Cardiac fibroblast (primary cell): ENCODE results near the gene BORCS5.
"Not testable (repeated sequence)": the region's sequence is repeated elsewhere in the genome, so short reads cannot be mapped to it uniquely, and the experiment has no call there.

ENCODE experiments used
- DNase-seq, 2 donors: peaks; one replicate each; pipeline versions ENCODE4 v3.0.0 to v3.0.0-alpha.2; 2010; ENCODE audit warnings: low read depth in 2 of 2
- H3K4me3 ChIP-seq, 2 donors: replicated peaks in 1 of 2; 1 replicate in 1 of 2; 2 replicates in 1 of 2; pipeline ENCODE4 v1.5.1; 2011; ENCODE audit warnings: low read depth in 2 of 2, low read length in 2 of 2, mild to moderate bottlenecking in 2 of 2, moderate library complexity in 1 of 2
- TF ChIP-seq, protein P1 (sequence below): IDR thresholded peaks from one replicate; pipeline ENCODE4 v1.5.1; 2011; ENCODE audit warnings: low read depth, mild to moderate bottlenecking, low read length, inconsistent platforms

BORCS5 gene

DNA sequence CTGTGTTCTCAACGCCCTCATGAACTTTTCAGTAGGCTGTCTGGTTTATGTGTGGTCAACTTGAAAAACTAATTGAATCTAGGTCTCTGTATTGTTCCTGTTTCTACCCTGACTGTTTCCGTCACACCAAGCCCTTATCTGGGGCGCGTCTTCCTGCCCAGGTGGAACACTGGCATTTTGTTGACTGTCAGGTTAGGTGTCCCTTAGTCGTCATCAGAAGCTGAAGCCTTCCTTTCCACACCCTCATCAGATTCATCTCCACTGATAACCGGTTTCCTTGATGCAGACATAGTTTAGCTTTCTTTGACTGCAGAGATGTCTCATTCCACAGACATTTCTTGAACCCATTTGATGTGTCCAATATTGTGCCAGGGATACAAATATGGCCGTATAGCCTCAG lies 109.3 kb downstream of the BORCS5 start:
- no peak for DNase-seq
- TF ChIP-seq, protein P1, sequence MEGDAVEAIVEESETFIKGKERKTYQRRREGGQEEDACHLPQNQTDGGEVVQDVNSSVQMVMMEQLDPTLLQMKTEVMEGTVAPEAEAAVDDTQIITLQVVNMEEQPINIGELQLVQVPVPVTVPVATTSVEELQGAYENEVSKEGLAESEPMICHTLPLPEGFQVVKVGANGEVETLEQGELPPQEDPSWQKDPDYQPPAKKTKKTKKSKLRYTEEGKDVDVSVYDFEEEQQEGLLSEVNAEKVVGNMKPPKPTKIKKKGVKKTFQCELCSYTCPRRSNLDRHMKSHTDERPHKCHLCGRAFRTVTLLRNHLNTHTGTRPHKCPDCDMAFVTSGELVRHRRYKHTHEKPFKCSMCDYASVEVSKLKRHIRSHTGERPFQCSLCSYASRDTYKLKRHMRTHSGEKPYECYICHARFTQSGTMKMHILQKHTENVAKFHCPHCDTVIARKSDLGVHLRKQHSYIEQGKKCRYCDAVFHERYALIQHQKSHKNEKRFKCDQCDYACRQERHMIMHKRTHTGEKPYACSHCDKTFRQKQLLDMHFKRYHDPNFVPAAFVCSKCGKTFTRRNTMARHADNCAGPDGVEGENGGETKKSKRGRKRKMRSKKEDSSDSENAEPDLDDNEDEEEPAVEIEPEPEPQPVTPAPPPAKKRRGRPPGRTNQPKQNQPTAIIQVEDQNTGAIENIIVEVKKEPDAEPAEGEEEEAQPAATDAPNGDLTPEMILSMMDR, result no peak
- no peak overlapping the region for H3K4me3 ChIP-seq

DNA sequence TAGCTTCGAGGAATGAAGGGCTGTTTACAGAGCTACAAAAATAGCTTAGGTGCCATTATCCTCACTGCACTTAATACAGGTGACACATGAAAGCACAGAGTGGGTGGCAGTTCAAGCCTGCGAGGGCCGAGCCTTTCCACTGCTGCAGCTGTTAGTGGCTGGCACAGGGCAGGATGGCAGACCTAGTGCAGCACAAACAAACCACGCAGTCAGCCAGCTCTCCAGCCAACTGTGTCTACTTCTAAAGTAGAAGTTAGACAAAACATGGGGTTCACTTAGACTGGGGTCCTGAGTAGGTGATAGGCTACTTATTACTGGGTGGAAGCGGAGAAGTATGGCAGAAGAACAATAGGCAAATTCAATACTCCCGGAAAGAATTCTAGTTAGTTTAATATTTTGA lies 110.4 kb downstream of the BORCS5 start:
- TF ChIP-seq, protein P1, result no peak
- no peak overlapping the region for H3K4me3 ChIP-seq
- DNase-seq, result no peak

DNA sequence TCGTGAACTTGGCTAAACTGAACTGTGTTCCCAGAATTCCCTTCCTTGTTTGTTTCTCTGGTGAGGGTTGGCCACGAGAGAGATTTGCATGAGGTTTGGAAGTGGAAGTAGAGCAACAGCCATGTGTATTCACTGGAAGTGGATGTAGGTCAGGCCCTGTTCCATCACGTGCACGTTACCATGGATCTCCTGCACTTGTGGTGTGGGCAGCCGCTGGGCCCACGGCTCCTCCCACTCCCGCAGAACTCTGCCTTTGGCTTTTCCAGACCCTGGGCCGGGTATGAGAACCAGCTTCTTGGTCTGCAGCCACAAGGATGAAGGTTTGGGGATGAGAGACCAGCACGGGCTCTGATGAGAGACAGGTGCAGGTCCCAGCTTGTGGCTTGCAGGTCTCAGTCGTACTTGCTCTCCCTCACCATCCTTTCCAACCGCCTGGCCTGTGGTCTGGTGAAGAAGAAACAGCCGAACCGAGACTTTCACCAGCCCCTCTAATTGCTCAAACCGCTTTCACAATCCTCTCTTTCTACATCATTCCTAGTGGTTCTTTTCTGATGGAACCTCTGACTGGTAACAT lies 110.9 kb downstream of the BORCS5 start:
- TF ChIP-seq, protein P1, result no peak
- no peak for DNase-seq
- H3K4me3 ChIP-seq, result no peak overlapping the region

DNA sequence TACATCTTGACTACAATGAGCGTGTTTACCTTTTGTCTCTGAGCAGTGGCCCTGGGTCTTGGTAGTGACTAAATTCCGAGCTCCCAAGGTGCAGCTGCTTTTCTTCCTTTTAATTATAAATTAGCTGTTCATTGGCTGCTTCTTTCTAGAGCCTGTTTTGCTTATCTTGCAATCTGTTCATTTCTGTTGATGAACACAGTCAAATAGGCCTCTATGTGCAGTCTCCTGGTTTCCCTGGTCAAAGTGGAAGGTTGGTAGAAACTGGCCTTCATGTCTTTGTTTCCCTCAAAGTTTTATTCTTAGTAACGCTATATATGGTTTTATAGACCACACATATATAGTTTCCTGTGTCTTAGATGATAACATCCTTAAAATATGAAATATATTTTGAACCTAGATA lies 111.7 kb downstream of the BORCS5 start:
- TF ChIP-seq, protein P1, result no peak
- H3K4me3 ChIP-seq, result no peak overlapping the region
- DNase-seq, result no peak

DNA sequence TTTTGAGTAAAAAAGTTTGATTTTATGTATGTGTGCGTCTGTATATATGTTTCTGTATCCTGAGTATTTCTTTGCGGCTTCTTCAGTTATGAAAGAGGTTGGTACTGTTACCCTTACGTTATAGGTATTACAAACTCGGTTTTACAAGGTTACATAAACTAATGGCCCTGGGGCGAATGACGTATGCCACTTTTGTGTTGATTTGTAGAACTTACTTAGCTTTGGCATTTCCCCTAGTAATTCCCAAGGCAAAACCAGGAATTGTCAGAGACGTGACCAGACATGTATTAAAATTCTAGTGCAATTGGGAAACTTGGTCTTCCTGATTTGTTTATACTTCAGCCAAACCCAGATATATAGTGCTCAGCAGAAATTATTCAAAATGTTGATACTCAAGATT lies 112.5 kb downstream of the BORCS5 start:
- TF ChIP-seq, protein P1, result no peak
- no peak for DNase-seq
- H3K4me3 ChIP-seq, result no peak overlapping the region

DNA sequence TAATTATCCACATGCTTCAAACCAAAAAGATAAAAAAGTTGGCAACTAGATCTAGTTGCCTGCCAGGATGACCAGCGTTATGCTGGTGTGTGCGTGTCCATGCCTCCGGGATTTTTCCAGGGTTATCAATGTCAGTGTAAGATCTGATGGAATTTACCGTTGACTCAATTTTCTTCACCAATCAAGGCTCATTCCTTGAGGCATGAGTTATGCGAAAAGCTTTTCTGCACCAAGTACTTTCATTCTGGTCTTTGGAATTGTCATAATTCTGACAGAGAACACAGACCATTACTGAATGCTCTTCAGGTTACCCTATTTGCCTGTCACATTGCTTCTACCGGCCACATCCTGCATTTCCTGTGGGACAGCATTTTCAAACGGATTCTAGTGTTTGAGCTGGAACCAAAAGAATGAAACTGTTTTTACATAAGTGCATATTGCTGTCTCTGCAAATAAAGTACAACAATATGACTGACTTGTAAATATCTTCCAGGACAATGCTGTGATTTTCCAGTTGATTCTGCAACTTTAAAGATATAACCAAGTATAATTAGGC lies 114.0 kb downstream of the BORCS5 start:
- no peak overlapping the region for H3K4me3 ChIP-seq
- DNase-seq, result no peak
- TF ChIP-seq, protein P1, result no peak

DNA sequence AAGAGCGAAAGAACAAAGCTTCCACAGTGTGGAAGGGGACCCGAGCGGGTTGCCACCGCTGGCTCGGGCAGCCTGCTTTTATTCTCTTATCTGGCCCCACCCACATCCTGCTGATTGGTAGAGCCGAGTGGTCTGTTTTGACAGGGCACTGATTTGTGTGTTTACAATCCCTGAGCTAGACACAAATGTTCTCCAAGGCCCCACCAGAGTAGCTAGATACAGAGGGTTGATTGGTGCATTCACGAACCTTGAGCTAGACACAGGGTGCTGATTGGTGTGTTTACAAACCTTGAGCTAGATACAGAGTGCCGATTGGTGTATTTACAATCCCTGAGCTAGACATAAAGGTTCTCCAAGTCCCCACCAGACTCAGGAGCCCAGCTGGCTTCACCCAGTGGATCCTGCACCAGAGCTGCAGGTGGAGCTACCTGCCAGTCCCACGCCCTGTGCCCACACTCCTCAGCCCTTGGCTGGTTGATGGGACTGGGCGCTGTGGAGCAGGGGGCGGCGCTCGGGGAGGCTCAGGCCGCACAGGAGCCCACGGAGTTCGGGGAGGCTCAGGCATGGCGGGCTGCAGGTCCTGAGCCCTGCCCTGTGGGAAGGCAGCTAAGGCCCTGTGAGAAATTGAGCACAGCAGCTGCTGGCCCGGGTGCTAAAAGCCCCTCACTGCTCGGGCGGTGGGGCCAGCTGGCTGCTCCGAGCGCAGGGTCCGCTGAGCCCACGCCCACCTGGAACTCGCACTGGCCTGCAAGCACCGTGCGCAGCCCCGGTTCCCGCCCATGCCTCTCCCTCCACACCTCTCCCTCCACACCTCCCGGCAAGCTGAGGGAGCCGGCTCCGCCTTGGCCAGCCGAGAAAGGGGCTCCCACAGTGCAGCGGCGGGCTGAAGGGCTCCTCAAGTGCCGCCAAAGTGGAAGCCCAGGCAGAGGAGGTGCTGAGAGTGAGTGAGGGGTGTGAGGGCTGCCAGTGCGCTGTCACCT lies 115.4 kb downstream of the BORCS5 start:
- H3K4me3 ChIP-seq, DNase-seq: not testable (repeated sequence)
